HepG2 (cell line): ENCODE results near the gene L1CAM. TPM values are rescaled to one million over a fixed set of nuclear protein-coding genes. Genes with fewer than 3 reads are reported as not detected.

ENCODE experiments used
- ATAC-seq: fragments of 200-7000 bp; cut with Tn5 transposase; 3 replicates; pipeline ENCODE4 v1.9.1; 2020; ENCODE audit warnings: mild to moderate bottlenecking, moderate library complexity
- BruUV-seq: library from RNA; stranded (reverse); fragments of 400-500 nt; replicated peaks from 2 replicates; lab custom pipeline; 2021; lab: Mats Ljungman, UMichigan
- CTCF ChIA-PET: fragments of 300-600 bp; formaldehyde crosslinking; extraction: SDS; loops from one replicate; lab custom pipeline; 2021; ENCODE audit warnings: low total read pairs, inconsistent platforms, low intra/inter-chr PET ratio; lab: Yijun Ruan, JAX
- POLR2A ChIA-PET: fragments of 350-600 bp; sonication (Branson Sonifier 250); formaldehyde crosslinking; loops from one replicate; lab custom pipeline; 2020; ENCODE audit warnings: antibody characterized with exemption, inconsistent platforms; lab: Yijun Ruan, JAX
- DNase-seq: peaks from one replicate; pipeline ENCODE4 v3.0.0-alpha.2; 2015; ENCODE audit warnings: low spot score
- FAIRE-seq: peaks from 3 replicates; lab custom pipeline; 2011; peaks lifted over from hg19 to GRCh38; lab: Jason Lieb, UNC
- H2AFZ ChIP-seq: one replicate; pipeline ENCODE4 v1.6.1; 2011; ENCODE audit warnings: low read length, inconsistent platforms
- H3K27ac ChIP-seq: fragments of 300-600 bp; 3 replicates; pipeline ENCODE4 v1.8.0; 2011; ENCODE audit warnings: mixed run types, mild to moderate bottlenecking, mixed read lengths, low read length, inconsistent platforms; ENCODE audit not compliant: insufficient read depth; ENCODE audit errors: extremely low read length
- H3K27me3 ChIP-seq, 2 experiments: fragments of 200-600 bp in 1 of 2; 2 replicates in 1 of 2; 3 replicates in 1 of 2; pipeline versions ENCODE4 v1.6.0 to v1.8.0; 2011; ENCODE audit warnings: low read length in 2 of 2, mild to moderate bottlenecking in 2 of 2, moderate library complexity in 2 of 2, inconsistent platforms in 1 of 2; ENCODE audit not compliant: insufficient read depth in 2 of 2, control insufficient read depth in 1 of 2
- H3K36me3 ChIP-seq, 2 experiments: fragments of 200-600 bp in 1 of 2; replicated peaks in 1 of 2; 2 replicates in 1 of 2; 3 replicates in 1 of 2; pipeline versions ENCODE4 v1.5.1 to v1.8.0; 2011; ENCODE audit warnings: low read length in 2 of 2, inconsistent platforms in 1 of 2; ENCODE audit not compliant: insufficient read depth in 2 of 2, control insufficient read depth in 1 of 2
- H3K4me1 ChIP-seq: 2 replicates; pipeline ENCODE4 v1.5.1; 2012; ENCODE audit warnings: low read length, inconsistent platforms; ENCODE audit not compliant: insufficient read depth
- H3K4me2 ChIP-seq: 2 replicates; pipeline ENCODE4 v1.6.0; 2011; ENCODE audit warnings: low read depth, low read length, inconsistent platforms
- H3K4me3 ChIP-seq, 3 experiments: fragments of 200-600 bp in 1 of 3; sonication (generic), shearing (Covaris generic) in 1 of 3; replicated peaks in 1 of 3; 2 replicates each; pipeline ENCODE4 v1.5.1; 2011 to 2016; ENCODE audit warnings: low read length in 3 of 3, inconsistent platforms in 2 of 3, low read depth in 2 of 3, mild to moderate bottlenecking in 2 of 3, control low read depth in 1 of 3, mixed read lengths in 1 of 3; ENCODE audit not compliant: insufficient read depth in 1 of 3
- H3K79me2 ChIP-seq: one replicate; pipeline ENCODE4 v1.6.1; 2011; ENCODE audit warnings: low read length, inconsistent platforms; ENCODE audit not compliant: insufficient read depth
- H3K9ac ChIP-seq: 2 replicates; pipeline ENCODE4 v1.6.0; 2011; ENCODE audit warnings: mild to moderate bottlenecking, low read depth, low read length, inconsistent platforms; ENCODE audit not compliant: insufficient read depth
- H3K9me3 ChIP-seq: 2 replicates; pipeline ENCODE4 v1.5.1; 2012; ENCODE audit warnings: mild to moderate bottlenecking, low read length
- H4K20me1 ChIP-seq: 2 replicates; pipeline ENCODE4 v1.6.0; 2011; ENCODE audit warnings: inconsistent platforms, mild to moderate bottlenecking, low read length, moderate library complexity; ENCODE audit not compliant: insufficient read depth
- BATF2 ChIP-seq: sonication (generic); formaldehyde crosslinking; IDR thresholded peaks from 2 replicates; pipeline ENCODE4 v1.8.0; 2022; ENCODE audit warnings: mild to moderate bottlenecking, missing genetic modification reagents, moderate library complexity
- CCDC6 ChIP-seq: sonication (generic); formaldehyde crosslinking; IDR thresholded peaks from 2 replicates; pipeline ENCODE4 v1.8.1; 2022; ENCODE audit warnings: mild to moderate bottlenecking, missing genetic modification reagents, moderate library complexity
- CHD4 ChIP-seq: fragments of 200-600 bp; sonication (generic); IDR thresholded peaks from 2 replicates; pipeline ENCODE4 v1.7.0; 2017; ENCODE audit warnings: mild to moderate bottlenecking, low read length, borderline replicate concordance
- ELF3 ChIP-seq: IDR thresholded peaks from 2 replicates; pipeline ENCODE4 v1.6.1; 2016; ENCODE audit warnings: missing genetic modification reagents, missing compliant biosample characterization
- HCFC1 ChIP-seq: fragments of 150-350 bp; IDR thresholded peaks from 2 replicates; pipeline ENCODE4 v1.6.1; 2014; ENCODE audit warnings: low read depth, low read length
- HNRNPK ChIP-seq: fragments of 200-400 bp; formaldehyde crosslinking; IDR thresholded peaks from 2 replicates; pipeline ENCODE4 v1.6.1; 2018; ENCODE audit warnings: low read length, low read depth, moderate library complexity, mild to moderate bottlenecking; ENCODE audit not compliant: poor library complexity, severe bottlenecking
- HNRNPLL ChIP-seq: fragments of 200-400 bp; formaldehyde crosslinking; IDR thresholded peaks from 2 replicates; pipeline ENCODE4 v1.6.1; 2017; ENCODE audit warnings: mild to moderate bottlenecking, low read depth, low read length; ENCODE audit not compliant: poor library complexity, severe bottlenecking
- JDP2 ChIP-seq: sonication (generic); formaldehyde crosslinking; IDR thresholded peaks from 2 replicates; pipeline ENCODE4 v1.8.1; 2022; ENCODE audit warnings: missing genetic modification reagents, borderline replicate concordance
- KLF11 ChIP-seq: IDR thresholded peaks from 2 replicates; pipeline ENCODE4 v1.6.1; 2016; ENCODE audit warnings: missing compliant biosample characterization
- MAFF ChIP-seq: IDR thresholded peaks from 2 replicates; pipeline ENCODE4 v1.6.1; 2011; ENCODE audit warnings: low read depth, low read length, improper control_type of control experiment
- MAFK ChIP-seq, 2 experiments: IDR thresholded peaks in 1 of 2; conservative IDR thresholded peaks in 1 of 2; 2 replicates each; pipeline ENCODE4 v1.6.1; 2011; ENCODE audit warnings: improper control_type of control experiment in 2 of 2, low read length in 2 of 2
- RFX5 ChIP-seq: IDR thresholded peaks from 2 replicates; pipeline ENCODE4 v1.6.1; 2011; ENCODE audit warnings: low read depth, low read length, improper control_type of control experiment
- SIX4 ChIP-seq: sonication (generic); formaldehyde crosslinking; IDR thresholded peaks from 2 replicates; pipeline ENCODE4 v1.4.0; 2020; ENCODE audit warnings: missing genetic modification reagents
- U2AF2 ChIP-seq: fragments of 200-400 bp; formaldehyde crosslinking; IDR thresholded peaks from 2 replicates; pipeline ENCODE4 v1.6.1; 2017; ENCODE audit warnings: low read depth, mild to moderate bottlenecking, low read length
- ZMYM2 ChIP-seq: sonication (generic); formaldehyde crosslinking; IDR thresholded peaks from 2 replicates; pipeline ENCODE4 v1.8.0; 2022; ENCODE audit warnings: mild to moderate bottlenecking, missing genetic modification reagents
- ZNF557 ChIP-seq: sonication (generic); formaldehyde crosslinking; IDR thresholded peaks from 2 replicates; pipeline ENCODE4 v1.4.0; 2020; ENCODE audit warnings: missing genetic modification reagents
- ZNF773 ChIP-seq: sonication (generic); formaldehyde crosslinking; IDR thresholded peaks from 2 replicates; pipeline ENCODE4 v1.4.0; 2020; ENCODE audit warnings: missing genetic modification reagents, borderline replicate concordance
- ZSCAN12 ChIP-seq: sonication (generic); formaldehyde crosslinking; IDR thresholded peaks from 2 replicates; pipeline ENCODE4 v1.9.0; 2021; ENCODE audit warnings: mild to moderate bottlenecking, missing genetic modification reagents
- ZSCAN9 ChIP-seq: IDR thresholded peaks from 2 replicates; pipeline ENCODE4 v1.6.1; 2016; ENCODE audit warnings: borderline replicate concordance
- WGBS: methylation state at CpG from one replicate; pipeline ENCODE4 v1.1.6; 2017; ENCODE audit warnings: low lambda C conversion rate; 5-methylcytosine and 5-hydroxymethylcytosine counted together
- in situ Hi-C: cut with HindIII; loops from 2 replicates; pipeline ENCODE4 v1.10.0; 2017; ENCODE audit warnings: low pct_unique_long_range_greater_than_20kb; ENCODE audit not compliant: extremely low pct_ligation_motif_present
- intact Hi-C: fragments of 100-400 bp; cut with micrococcal nuclease; formaldehyde crosslinking; loops from one replicate; pipeline ENCODE4 v1.10.0; 2022; ENCODE audit not compliant: unreplicated experiment
- polyA plus RNA-seq, 8 experiments: library from polyadenylated mRNA; depleted of rRNA in 3 of 8; stranded (reverse) in 7 of 8; unstranded in 1 of 8; fragments of >200 nt; fragmentation: Illumina TruSeq in 4 of 8; extraction: Trizol in 4 of 8; gene quantifications; 2 replicates each; pipeline versions ENCODE4 v1.2.1 to v1.2.3, GENCODE V29; 2011 to 2016; ENCODE audit warnings: low read depth in 4 of 8, missing spikeins in 1 of 8, mixed read lengths in 1 of 8; ENCODE audit not compliant: insufficient read depth in 1 of 8
- total RNA-seq, 5 experiments: library from RNA; depleted of rRNA; stranded (reverse); fragments of >200 nt; fragmentation: Illumina TruSeq; extraction: Trizol; gene quantifications; 2 replicates each; pipeline ENCODE4 v1.2.3, GENCODE V29; 2016; ENCODE audit warnings: low read depth in 1 of 5

Gene L1CAM
- total and polyA plus RNA-seq, 2 of the 13 experiments (the other 11 are each of a cell fraction or from before 2014, with no cell fraction given) = 1.4 to 2.0 TPM

- TF ChIP-seq ZSCAN12 = no peak
These were observed 40.8 kb downstream of the L1CAM start (continued) for GRCh38 chrX:153845195-153845594.

- intact Hi-C loops = no loop called here
- FAIRE-seq (no peak), DNase-seq (no peak), ATAC-seq (no peak)
- no peak overlapping the region for H3K4me2 ChIP-seq
- no peak overlapping the region for H3K9ac ChIP-seq
- H3K36me3 ChIP-seq = no peaks in the 10 kb centered on the region
- no peak overlapping the region for H3K4me3 ChIP-seq
- H3K27me3 ChIP-seq = no peaks in the 10 kb centered on the region
- H3K27ac ChIP-seq = no peak overlapping the region
- ChIA-PET POLR2A (no interaction called here), CTCF (no interaction called here)
- WGBS = 7% methylated on average over 5 of the region's 6 CpGs
- no peaks in the 10 kb centered on the region for H3K9me3 ChIP-seq
- H3K4me1 ChIP-seq = no peaks in the 10 kb centered on the region
- BruUV-seq = no TSS peak
- no peaks in the 10 kb centered on the region for H4K20me1 ChIP-seq
- in situ Hi-C loops = no loop called here
- no peak overlapping the region for H2AFZ ChIP-seq
- no peaks in the 10 kb centered on the region for H3K79me2 ChIP-seq
- TF ChIP-seq MAFF = peak; percentile 94
- peak; percentile 92 to 96 for TF ChIP-seq MAFK (conservative IDR thresholded peaks at IDR 0.05 in 1 of 2, IDR thresholded peaks at IDR 0.05 in 1 of 2; ENCODE audit: low read length in 2 of 2)
- no peak for TF ChIP-seq BATF2 (CRISPR knock-in tag)
These were observed 41.4 kb downstream of the L1CAM start for GRCh38 chrX:153844509-153845082.

- DNase-seq (no peak), ATAC-seq (no peak), FAIRE-seq (no peak)
- no peak overlapping the region for H3K4me3 ChIP-seq
- H3K9me3 ChIP-seq = no peaks in the 10 kb centered on the region
- BruUV-seq = no TSS peak
- WGBS = 47% methylated on average over 6 of the region's 6 CpGs
- H3K27me3 ChIP-seq = peaks cover 3 to 5% of the 10 kb centered on the region in 2 experiments; a peak in 3 of 5 replicates
- no peaks in the 10 kb centered on the region for H3K36me3 ChIP-seq
- intact Hi-C loops (no loop called here), in situ Hi-C loops (no loop called here)
- H3K4me2 ChIP-seq = no peak overlapping the region
- H3K9ac ChIP-seq = no peak overlapping the region
- POLR2A ChIA-PET = no interaction called here
- H4K20me1 ChIP-seq = no peaks in the 10 kb centered on the region
- no peak overlapping the region for H2AFZ ChIP-seq
- CTCF ChIA-PET = no interaction called here
- no peaks in the 10 kb centered on the region for H3K4me1 ChIP-seq
- no peak overlapping the region for H3K27ac ChIP-seq
- no peaks in the 10 kb centered on the region for H3K79me2 ChIP-seq
- TF ChIP-seq ZNF773 (CRISPR knock-in tag) = no peak
- no peak for TF ChIP-seq CHD4
- TF ChIP-seq HNRNPK = no peak
- no peak for TF ChIP-seq HNRNPLL
- no peak for TF ChIP-seq CCDC6 (CRISPR knock-in tag)
- TF ChIP-seq HCFC1 = no peak
- TF ChIP-seq SIX4 (CRISPR knock-in tag) = no peak
- TF ChIP-seq JDP2 = no peak
- TF ChIP-seq RFX5 = no peak
- no peak for TF ChIP-seq ZMYM2 (CRISPR knock-in tag)
- TF ChIP-seq ZNF557 (CRISPR knock-in tag) = no peak
- TF ChIP-seq U2AF2 = no peak
- no peak for TF ChIP-seq ELF3 (CRISPR knock-in tag)
- TF ChIP-seq ZSCAN9 = no peak
- TF ChIP-seq KLF11 (CRISPR knock-in tag) = no peak
These were observed 49.1 kb downstream of the L1CAM start for GRCh38 chrX:153836921-153837320.
